HG03175 (cell line): ENCODE results near the gene COX20.
"Not testable (repeated sequence)": the region's sequence is repeated elsewhere in the genome, so short reads cannot be mapped to it uniquely, and the experiment has no call there.

Experiments used
- ATAC-seq: cut with Tn5 transposase; IDR thresholded peaks from one replicate; pipeline ENCODE4 v1.9.1; 2021; ENCODE audit warnings: mild to moderate bottlenecking, moderate library complexity; ENCODE audit not compliant: unreplicated experiment

COX20 gene, protein sequence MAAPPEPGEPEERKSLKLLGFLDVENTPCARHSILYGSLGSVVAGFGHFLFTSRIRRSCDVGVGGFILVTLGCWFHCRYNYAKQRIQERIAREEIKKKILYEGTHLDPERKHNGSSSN

DNA sequence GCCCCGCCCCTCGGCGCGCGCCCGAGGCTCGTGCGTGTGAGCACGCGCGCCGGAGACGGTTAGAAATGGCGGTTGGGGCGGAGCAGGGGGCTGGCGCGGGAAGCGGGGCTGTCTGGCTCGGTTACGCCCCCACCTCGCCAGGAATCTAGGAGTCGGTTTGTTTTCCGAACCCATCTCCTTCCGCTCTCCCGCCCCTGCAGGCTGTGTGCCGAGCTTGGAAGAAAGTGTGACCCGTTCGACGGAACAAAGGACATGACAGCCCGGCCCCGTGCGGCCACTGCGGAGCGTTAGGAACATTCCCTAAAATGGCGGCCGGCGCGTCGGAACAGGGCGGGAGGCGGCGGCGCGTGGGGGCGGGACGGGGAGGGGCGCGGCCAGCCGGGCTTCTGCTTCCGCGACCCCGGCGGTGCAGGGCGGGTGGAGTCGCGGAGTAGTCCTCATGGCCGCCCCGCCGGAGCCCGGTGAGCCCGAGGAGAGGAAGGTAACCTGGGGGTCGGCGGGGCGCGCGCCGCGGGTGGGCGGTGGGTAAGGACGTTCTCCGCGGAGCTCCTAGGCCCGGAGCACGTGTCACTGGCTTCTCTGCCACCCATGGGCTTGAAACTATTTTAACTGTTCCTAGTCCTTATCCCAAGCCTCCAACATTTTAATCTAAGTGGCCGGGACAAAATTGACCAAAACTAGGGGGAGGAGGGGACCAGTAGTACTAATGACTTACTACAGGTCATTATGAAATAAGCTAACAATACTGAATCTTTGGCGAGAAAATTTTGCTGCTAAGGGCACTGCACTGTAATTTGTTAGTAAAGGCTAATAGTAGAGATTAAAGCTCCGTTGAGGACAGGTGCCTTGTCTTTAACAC lies at the start of gene COX20:
TSS of gene COX20 (plus strand) at position 383 of the 859 bp plus-strand sequence. CDS start at position 440, 57 bp downstream.
- peak; percentile 65 for ATAC-seq

GRCh38 chr1:244788493-244789275 lies 46.8 kb upstream of the COX20 start:
- ATAC-seq: no peak

DNA sequence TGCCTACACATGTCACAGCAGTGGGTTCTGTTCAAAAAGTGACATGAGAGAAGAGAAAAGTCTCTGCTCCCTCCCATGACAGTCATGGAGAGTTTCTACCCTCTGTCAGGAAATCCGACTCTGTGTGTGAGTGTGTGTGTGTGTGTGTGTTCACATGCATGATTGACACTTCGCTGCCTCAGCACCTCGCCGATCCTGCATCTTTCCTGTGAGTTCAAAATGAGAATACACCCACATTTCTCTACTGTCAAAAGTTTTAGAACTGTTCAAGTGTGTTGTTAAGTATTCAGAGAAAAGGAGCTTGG lies 46.2 kb upstream of the COX20 start:
- no peak for ATAC-seq

DNA sequence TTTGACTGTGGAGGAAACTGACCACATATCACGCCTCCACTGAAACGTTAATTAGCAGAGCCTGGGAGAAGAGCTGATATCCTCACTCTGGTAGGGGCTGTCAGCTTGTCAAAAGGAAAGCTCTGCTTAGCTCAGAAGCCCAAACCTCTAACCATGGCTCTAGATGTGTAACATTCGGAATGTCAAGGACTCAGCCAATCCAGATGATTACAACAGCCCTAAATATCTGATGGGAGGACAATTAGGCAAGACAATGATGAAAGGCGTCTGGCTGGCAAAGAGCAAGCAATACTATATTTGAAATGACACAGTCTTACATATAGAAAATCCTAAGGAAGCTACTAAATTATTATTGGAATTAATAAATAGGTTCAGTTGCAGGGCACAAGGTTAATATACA lies 45.7 kb upstream of the COX20 start:
- no peak for ATAC-seq

- no peak for ATAC-seq
Measured at GRCh38 chr1:244791061-244791460, 44.4 kb upstream of the COX20 start.

DNA sequence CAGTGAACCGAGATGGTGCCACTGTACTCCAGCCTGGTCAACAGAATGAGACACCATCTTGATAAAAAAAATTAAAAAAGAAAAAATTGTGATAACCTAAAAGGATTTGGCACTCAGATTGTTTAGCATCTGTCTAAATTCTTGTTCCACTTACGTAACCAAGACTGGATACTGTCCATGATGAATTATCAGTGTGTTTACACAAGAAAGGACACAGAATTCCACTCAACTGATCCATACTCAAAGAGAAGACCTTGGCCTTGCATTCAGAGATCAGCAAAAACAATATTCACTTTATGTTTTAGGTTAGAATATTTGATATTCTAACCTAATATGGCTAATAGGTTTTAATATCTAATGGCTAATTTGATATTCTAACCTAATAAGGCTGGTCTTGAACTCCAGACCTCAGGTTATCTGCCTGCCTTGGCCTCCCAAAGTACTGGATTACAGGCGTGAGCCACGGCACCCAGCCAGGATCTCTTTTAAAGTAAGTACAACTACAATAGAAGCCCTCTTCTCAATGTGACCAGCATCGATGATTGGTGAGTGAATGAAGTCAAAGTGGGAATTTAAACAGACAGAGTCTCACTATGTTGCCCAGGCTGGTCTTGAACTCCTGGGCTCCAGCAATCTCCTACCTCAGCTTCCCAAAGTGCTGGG lies 43.1 kb upstream of the COX20 start:
- no peak for ATAC-seq

DNA sequence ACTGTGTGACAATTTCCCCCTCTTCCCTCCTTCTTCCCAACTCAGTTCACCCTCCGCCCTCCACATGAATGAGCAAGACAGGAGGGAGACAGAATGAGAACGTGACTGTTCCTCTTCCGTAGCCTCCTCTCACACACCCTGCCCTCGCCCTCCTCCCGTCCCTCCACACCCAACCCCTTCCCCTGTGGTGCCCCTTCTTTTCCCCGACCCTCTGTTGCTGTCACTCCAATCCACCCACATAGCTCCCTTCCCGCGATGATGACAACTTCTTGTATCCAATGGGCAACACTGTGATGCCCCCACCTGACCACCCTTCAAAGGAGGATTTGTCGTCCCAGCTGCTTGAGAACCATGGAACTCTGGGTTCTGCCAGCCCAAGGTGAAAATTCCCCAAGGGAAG lies 41.4 kb upstream of the COX20 start:
- no peak for ATAC-seq

GRCh38 chr1:244794516-244794915 lies 40.9 kb upstream of the COX20 start:
- ATAC-seq: not testable (repeated sequence)

- ATAC-seq: no peak
Measured at GRCh38 chr1:244796719-244797406, 38.6 kb upstream of the COX20 start.

DNA sequence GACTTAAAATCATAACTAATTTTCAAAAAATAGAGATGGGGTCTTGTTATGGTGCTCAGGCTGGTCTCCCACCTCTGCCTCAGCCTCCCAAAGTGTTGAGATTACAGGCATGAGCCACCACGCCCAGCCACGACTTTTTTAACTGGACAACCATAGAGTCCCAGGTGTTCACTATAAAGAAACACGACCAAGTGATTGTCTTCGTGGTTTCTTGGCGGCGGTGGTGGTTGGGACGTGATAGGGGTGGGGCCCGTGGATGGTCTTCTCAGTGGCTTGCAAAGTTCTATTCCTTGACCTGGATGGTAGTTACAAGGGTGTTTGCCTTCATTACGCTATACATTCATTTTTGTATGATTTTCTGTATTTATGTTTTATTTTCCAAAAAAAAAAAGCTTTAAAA lies 34.6 kb upstream of the COX20 start:
- no peak for ATAC-seq

DNA sequence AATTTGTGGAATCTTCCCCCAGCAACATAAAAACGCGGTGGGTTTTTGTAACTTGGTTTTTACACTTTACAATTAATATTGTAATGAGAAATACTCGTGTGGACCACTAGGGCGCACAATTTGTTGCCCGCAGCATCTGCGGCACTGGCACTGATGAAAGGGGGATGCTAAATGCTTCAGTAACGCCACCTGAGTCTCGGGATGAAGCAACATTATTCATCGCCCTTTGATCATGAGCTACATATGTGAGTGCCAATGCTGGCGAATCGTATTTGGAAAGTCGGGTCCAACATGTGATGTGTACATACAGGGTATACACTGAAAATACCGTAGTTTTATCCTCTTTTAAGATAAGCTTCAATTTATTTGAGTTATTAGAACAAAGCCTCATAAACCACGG lies 34.2 kb upstream of the COX20 start:
- ATAC-seq: peak; percentile 69

GRCh38 chr1:244802041-244802440 lies 33.4 kb upstream of the COX20 start:
- ATAC-seq: no peak

GRCh38 chr1:244802556-244803239 lies 32.8 kb upstream of the COX20 start:
- ATAC-seq: no peak

DNA sequence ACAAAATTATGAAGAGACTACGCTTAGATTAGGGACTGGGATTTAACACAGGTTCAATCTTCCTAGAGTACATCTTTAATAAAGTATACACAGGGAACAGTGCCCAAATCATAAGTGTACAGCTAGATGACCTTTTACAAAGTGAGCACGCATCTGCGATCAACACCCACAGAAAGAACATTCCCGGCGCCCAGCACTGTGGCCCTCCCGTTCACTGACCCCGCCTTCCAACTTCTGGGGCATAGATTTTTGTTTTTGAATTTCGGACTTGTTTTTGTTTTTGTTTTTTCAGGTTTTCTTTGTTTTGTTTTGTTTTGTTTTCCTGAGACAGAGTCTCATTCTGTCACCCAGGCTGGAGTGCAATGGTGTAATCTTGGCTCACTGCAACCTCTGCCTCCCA lies 30.6 kb upstream of the COX20 start:
- no peak for ATAC-seq

- no peak for ATAC-seq
Measured at GRCh38 chr1:244807138-244807537, 28.3 kb upstream of the COX20 start.

- ATAC-seq: no peak
Measured at GRCh38 chr1:244810221-244810620, 25.2 kb upstream of the COX20 start.

DNA sequence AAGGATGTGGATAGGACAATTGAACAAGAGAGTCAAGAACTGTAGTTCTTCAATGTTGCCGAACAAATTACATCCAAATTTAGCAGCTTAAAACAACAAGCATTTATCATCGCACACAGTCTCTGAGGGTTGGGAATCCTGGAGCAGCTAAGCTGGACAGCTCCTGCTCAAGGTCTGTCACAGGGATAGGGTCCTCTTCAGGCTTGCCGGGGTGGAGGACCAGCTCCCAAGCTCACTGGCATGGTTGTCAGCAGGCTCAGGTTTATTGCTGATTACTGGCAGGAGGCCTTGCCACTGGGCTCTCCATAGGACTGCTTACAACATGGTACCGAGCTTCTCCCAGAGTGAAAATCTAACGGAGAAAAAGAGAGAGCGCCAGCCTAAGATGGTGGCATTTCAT lies 22.1 kb upstream of the COX20 start:
- no peak for ATAC-seq

- ATAC-seq: no peak
Measured at GRCh38 chr1:244815600-244816099, 19.8 kb upstream of the COX20 start.

- no peak for ATAC-seq
Measured at GRCh38 chr1:244817415-244817894, 18.0 kb upstream of the COX20 start.

DNA sequence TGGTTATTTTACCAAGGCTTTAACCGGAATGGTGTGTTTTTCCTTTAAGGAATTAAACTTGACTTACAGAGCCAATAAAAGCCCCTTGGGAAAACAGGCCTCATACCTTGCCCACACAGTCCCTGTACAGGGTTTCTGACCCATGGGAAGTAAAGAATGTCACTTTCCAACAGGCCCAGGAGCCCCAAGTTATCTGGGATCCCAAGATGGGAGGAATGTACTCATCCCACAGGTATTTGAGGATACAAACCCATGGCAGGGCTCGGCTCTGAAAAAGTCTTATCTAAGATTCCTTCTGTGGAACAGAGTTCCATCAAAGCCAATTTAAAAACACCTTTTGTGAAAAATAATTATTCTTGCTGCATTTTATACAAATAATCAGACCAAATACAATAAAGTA lies 15.3 kb upstream of the COX20 start:
- no peak for ATAC-seq
